HL-60 (cell line): ENCODE results near the gene HID1.

ENCODE experiments used
- DNase-seq, 2 experiments: peaks; one replicate each; pipeline ENCODE4 v3.0.0-alpha.2; 2010 to 2020; ENCODE audit warnings: low read depth in 1 of 2, low spot score in 1 of 2
- H3K27ac ChIP-seq: fragments of 250-450 bp; sonication (Bioruptor Pico); replicated peaks from 2 replicates; pipeline ENCODE4 v1.5.1; 2020; ENCODE audit warnings: mild to moderate bottlenecking, moderate library complexity
- H3K27me3 ChIP-seq: fragments of 250-450 bp; sonication (Bioruptor Pico); 2 replicates; pipeline ENCODE4 v1.5.1; 2021; ENCODE audit warnings: mild to moderate bottlenecking, moderate library complexity; ENCODE audit not compliant: insufficient read depth, poor library complexity, severe bottlenecking
- H3K4me3 ChIP-seq: replicated peaks from 2 replicates; pipeline ENCODE4 v1.5.1; 2011; ENCODE audit warnings: mild to moderate bottlenecking, control low read depth, low read length; ENCODE audit not compliant: insufficient read depth
- CTCF ChIP-seq: IDR thresholded peaks from one replicate; pipeline ENCODE4 v1.5.1; 2011; ENCODE audit warnings: low read length, control low read depth, inconsistent platforms; ENCODE audit not compliant: insufficient read depth
- GABPA ChIP-seq: IDR thresholded peaks from 2 replicates; pipeline ENCODE4 v1.6.1; 2012; ENCODE audit warnings: low read depth
- POLR2AphosphoS5 ChIP-seq: IDR thresholded peaks from 2 replicates; pipeline ENCODE4 v1.6.1; 2012; ENCODE audit warnings: low read depth
- REST ChIP-seq: IDR thresholded peaks from 2 replicates; pipeline ENCODE4 v1.6.1; 2012; ENCODE audit warnings: low read depth; ENCODE audit not compliant: insufficient replicate concordance
- SPI1 ChIP-seq: IDR thresholded peaks from 2 replicates; pipeline ENCODE4 v1.6.1; 2012; ENCODE audit warnings: low read depth, mild to moderate bottlenecking, borderline replicate concordance

The HID1 gene

DNA sequence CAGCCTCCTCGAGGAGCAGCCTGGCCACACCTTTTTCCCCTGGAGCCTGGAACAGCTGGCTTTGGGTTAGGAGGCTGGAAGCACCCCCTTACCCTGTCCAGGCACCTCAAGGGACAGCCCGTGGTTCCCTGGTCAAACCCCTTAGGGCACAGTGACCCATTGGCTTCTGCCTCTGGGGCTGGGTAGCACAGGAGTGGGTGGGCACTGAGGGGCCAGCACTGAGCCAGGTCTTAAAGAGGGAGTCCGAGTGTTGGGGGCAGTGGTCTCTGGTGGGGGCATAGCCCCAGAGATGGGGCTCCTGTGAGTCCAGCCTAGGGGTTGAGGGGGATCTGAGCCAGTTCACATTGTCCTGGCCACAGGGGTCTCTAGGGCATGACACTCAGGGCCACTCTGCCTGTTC, 21.5 kb downstream of the HID1 start:
- no peaks in the 10 kb centered on the region for H3K27me3 ChIP-seq
- no peak for DNase-seq

GRCh38 chr17:74950207-74950606, 22.4 kb downstream of the HID1 start:
- DNase-seq = no peak
- TF ChIP-seq POLR2AphosphoS5 (no peak), GABPA (no peak), CTCF (no peak), SPI1 (no peak), REST (no peak)
- H3K27ac ChIP-seq = no peak overlapping the region
- H3K27me3 ChIP-seq = no peaks in the 10 kb centered on the region
- no peak overlapping the region for H3K4me3 ChIP-seq

More for the DNA sequence above, 21.5 kb downstream of the HID1 start:
- no peak overlapping the region for H3K4me3 ChIP-seq
- no peak for TF ChIP-seq SPI1
- TF ChIP-seq CTCF = no peak
- no peak for TF ChIP-seq GABPA
- TF ChIP-seq POLR2AphosphoS5 = no peak
- no peak for TF ChIP-seq REST
- no peak overlapping the region for H3K27ac ChIP-seq

GRCh38 chr17:74949455-74950115, 23.0 kb downstream of the HID1 start:
- Histone ChIP-seq H3K27ac (no peak overlapping the region), H3K27me3 (no peaks in the 10 kb centered on the region), H3K4me3 (no peak overlapping the region)
- no peak for DNase-seq
- TF ChIP-seq GABPA (no peak), REST (no peak), POLR2AphosphoS5 (no peak), CTCF (no peak), SPI1 (no peak)
